DMS79 (cell line): ENCODE measurements around the gene MAD1L1.

Experiments
- DNase-seq: peaks from one replicate; lab custom pipeline; 2025; lab: John Stamatoyannopoulos, UW

The MAD1L1 gene

GRCh38 chr7:1779445-1779844, 453.3 kb downstream of the MAD1L1 start:
- DNase-seq = no peak

DNA sequence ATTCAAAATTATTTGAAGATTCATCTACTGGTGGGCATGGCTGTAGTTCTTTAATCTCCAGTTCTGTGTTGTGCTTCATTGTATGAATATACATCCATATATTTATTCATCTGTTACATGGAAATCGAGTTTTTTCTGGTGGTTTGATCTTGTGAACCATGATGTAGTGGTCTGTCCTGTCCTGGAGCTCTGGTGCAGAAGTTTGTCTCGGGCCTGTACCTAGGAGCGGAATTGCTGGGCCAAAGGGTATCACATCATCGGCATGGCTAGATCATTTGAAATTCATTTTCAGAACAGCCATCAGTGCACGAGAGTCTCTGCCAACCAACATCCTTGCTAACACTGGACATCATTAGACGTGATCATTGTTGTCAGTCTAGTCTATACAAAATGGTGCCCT, 455.6 kb downstream of the MAD1L1 start:
- no peak for DNase-seq

- no peak for DNase-seq
These were observed 457.4 kb downstream of the MAD1L1 start for GRCh38 chr7:1775389-1775788.

DNA sequence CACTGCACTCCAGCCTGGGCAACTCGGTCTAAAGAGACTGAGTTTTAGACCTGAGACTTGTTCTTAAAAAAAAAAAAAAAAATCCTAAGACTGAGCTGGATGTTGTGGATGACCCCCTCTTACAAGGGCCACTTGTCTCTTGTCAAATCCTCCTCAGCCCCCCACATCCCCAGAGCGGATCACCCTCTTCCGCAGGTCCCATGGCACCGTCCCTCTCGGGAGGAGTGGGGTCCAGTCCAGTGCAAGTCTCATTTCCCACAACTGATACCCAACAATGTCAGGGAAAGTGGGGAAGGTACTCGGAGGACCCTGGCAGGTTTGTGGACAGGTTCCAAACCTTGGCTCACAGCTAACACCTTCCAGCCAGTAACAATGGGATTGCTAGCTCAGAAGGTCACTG, 462.4 kb downstream of the MAD1L1 start:
- DNase-seq = no peak

DNA sequence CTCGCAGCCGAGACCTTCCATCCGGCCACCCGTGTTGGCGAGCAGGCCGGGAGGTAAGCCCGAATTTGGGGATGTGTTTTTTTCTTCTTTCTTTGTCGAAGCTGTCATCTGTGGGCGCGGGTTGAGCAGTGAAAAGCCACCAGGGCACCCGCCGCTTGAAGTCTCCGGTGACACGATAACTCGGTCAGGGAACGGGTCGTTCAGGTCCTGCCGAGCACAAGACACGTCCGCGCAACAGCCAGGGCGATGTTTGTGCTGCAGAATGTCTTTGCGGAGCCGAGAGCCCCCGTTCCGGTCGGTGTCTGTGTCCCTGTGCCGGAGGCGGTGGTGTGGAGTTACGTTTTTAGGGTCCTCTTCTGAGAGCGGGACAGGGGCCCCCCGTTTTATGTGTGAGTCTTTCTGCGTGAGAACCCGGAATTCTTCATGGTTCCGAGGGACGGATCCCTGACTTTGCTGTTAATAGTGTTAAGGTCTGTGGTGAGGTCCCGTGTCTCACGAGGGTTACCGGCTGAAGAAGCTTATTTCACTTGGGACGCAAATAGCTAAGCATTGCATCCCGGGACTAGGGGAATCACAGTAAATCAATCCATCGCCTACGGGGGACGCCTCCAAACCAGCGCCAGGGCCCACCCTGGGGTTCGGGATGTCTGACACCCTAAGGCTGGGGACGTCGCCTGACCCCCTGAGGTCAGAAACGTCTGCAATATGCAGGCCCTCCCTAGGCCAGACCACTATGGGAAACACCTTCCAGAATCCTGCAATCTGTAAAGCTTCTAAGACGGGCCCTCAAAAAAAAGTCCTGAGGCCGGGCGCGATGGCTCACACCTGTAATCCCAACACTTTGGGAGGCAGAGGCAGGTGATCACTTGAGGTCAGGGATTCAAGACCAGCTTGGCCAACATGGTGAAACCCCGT, 463.2 kb downstream of the MAD1L1 start:
- no peak for DNase-seq

DNA sequence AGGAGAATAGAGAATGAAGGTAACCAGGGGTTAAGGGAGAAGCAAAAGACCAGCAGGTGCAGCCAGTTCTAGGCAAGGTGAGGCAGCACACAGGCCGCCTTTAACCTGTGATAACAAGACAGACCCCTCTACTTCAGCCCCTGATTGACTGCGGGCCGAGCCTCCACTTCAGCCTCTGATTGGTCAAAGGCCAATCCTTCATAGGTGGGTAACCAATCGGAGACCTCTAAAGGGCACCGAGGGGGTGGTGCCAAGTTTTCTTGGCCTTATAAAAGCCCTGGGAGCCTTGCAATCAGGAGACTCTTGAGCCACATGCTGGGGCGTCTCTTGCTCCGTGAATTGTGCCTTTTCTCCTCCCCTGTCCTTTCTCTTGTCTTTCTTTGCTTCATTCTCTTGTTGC, 463.9 kb downstream of the MAD1L1 start:
- no peak for DNase-seq

GRCh38 chr7:1767524-1767923, 465.2 kb downstream of the MAD1L1 start:
- no peak for DNase-seq
